ENCODE results near the gene SLC4A5.

- TF ChIP-seq CTCF (conservative IDR thresholded peaks at IDR 0.05 in 1 of 2, IDR thresholded peaks at IDR 0.05 in 1 of 2; ENCODE audit: extremely low read depth in 1 of 2, insufficient read depth in 1 of 2, low read depth in 1 of 2, low read length in 2 of 2) (no peak), EZH2 (IDR thresholded peaks at IDR 0.05; ENCODE audit: borderline replicate concordance, low read length) (no peak)
Observed at GRCh38 chr2:74201196-74201595, 142.0 kb downstream of the SLC4A5 start.
